ENCODE data around the gene STK4.

DNA sequence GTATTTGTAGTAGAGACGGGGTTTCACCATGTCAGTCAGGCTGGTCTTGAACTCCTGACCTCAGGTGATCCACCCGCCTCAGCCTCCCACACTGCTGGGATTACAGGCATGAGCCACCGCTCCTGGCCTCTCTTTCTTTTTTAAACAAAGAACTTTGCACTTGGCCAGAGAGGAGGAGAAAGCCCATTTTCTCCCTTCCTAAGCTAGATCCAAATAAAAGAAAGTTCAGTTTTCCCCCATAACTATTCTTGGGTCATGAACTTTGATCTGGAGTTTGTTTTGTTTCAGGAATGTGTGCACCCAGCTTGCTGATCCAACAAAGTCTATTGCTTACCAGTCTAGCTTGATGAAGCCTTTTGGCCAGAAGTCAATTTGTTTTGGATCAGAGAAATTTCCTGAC, 111.2 kb downstream of the STK4 start:
- TF ChIP-seq, protein P1, sequence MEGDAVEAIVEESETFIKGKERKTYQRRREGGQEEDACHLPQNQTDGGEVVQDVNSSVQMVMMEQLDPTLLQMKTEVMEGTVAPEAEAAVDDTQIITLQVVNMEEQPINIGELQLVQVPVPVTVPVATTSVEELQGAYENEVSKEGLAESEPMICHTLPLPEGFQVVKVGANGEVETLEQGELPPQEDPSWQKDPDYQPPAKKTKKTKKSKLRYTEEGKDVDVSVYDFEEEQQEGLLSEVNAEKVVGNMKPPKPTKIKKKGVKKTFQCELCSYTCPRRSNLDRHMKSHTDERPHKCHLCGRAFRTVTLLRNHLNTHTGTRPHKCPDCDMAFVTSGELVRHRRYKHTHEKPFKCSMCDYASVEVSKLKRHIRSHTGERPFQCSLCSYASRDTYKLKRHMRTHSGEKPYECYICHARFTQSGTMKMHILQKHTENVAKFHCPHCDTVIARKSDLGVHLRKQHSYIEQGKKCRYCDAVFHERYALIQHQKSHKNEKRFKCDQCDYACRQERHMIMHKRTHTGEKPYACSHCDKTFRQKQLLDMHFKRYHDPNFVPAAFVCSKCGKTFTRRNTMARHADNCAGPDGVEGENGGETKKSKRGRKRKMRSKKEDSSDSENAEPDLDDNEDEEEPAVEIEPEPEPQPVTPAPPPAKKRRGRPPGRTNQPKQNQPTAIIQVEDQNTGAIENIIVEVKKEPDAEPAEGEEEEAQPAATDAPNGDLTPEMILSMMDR (IDR thresholded peaks at IDR 0.05): no peak
- TF ChIP-seq EP300 (IDR thresholded peaks at IDR 0.05): no peak
- no peak for TF ChIP-seq POLR2A (IDR thresholded peaks at IDR 0.05)
- TF ChIP-seq POLR2AphosphoS5 (IDR thresholded peaks at IDR 0.05): no peak

All from suprapubic skin (tissue), 4 donors.